ENCODE results near the gene HS6ST3.

GRCh38 chr13:96202315-96202714 is 112.4 kb downstream of the HS6ST3 start:
- TF ChIP-seq CTCF (IDR thresholded peaks at IDR 0.05) (no peak), POLR2AphosphoS5 (IDR thresholded peaks at IDR 0.05) (no peak)

All from upper lobe of left lung (tissue), 4 donors.